NCI-H2196 (cell line): ENCODE results near the gene KCNT2.

ENCODE experiments used
- DNase-seq: peaks from one replicate; lab custom pipeline; 2025; ENCODE audit not compliant: unreplicated experiment; lab: John Stamatoyannopoulos, UW

Gene KCNT2

DNA sequence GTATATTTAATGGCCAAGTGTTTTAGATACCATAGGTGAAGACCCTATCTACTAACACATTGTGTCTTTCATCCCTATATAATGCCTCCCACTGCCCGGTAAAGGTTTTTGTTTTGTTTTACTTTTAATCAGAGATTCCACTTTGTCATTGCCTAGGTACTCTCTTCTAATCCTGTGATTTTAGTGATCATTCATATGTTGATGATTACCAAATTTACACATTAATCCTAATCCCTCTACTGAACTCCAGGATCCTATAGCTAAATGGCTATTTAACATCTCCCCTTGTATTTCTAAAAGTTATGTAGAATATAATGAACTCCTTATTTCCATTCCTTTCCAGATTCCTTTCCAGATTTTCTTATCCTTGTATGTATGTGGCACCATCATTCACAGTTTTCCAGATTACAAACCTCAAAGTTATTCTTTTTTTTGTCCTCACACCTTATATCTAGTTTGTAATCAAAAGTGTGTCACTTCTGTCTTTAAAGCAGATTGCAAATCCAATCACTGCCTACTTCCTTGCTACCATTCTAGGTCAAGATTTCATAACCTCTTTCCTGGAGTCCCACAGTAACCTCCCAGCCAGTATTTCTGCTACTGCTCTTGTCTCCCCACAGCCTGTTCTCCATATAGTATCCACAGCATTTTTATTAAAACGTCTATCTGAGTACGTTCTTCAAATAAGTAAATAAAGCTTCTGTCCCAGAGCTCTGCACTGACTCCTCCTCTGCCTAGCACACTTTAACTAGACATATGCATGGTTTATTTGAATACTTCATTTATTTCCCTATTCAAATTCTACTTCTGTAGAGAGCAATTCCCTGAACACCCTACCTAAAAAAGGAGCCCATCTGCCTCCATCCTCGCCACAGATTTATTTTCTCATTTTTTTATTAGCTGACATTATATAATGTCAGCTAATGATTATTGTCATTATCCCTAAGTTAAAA lies 157.8 kb downstream of the KCNT2 start:
- no peak for DNase-seq

DNA sequence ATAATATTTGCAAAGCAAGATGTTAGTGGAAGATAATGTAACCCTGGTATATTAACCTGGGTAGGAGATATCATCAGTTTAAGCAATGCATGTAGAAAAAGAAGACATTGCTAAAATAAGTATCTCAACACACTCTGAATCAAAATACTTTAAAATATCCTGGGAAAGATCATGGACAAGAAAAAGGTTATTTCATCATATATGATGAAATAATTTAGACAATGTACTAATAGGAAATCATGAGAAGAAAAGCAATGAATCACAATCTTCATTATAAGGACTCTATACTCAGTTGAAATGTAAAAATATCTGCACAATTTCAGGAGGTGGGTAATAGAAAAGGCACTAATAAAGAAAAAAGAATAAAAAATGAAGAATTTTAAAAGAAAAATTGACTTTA lies 158.8 kb downstream of the KCNT2 start:
- DNase-seq = no peak

DNA sequence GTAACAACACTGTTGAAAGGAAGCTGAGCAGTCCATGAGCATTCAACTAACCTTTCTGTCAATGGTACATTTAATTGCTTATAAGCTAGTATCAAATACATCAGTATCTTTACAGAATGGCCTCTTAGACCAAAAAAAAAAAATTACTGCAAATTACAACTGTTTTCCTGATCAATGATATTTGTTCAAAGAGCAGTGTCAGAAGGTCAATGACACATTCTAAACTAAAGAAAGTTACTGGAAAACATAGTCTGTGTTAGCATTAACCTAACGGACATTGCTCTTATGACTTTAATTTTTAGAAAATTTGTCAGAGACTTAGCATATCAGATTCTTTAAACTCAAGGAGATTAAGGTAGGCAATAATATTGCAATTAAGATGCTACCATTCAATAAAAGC lies 162.5 kb downstream of the KCNT2 start:
- DNase-seq = no peak

DNA sequence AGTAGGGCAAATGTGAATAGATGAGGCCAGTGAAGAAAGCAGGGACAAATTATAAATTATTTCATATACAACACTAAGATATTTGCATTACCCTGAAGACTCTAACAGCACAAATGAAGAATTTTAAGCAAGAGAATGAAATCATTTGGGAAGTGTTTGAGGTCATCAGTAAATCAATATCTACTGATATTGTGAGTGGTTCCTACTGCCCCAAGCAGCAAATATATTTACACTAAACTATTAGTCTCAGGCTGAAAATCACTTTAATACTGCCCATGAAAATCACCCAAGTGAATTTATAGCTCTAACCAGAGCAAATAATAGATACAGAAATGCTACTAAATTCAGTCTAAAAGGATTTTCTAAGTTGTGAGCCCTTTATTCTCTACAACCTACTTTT lies 163.6 kb downstream of the KCNT2 start:
- no peak for DNase-seq

DNA sequence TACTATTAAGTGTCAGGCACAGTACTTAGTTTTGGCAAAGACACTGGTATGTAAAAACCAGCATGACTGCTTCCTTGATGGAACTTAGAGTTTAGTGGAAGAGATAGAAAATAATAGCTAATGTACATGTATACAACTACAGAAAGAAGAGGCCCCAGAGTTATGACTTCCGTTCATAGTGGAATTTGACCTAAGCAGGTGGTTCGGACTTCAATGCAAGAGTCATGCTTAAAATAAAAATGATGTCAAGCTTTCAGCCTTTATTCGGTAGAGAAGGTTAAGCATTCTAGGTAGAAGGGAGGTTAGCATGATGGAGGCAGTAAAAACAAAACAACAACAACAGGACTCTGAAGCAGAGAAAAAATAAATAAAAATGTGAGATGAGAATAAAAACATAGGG lies 165.9 kb downstream of the KCNT2 start:
- DNase-seq = no peak

DNA sequence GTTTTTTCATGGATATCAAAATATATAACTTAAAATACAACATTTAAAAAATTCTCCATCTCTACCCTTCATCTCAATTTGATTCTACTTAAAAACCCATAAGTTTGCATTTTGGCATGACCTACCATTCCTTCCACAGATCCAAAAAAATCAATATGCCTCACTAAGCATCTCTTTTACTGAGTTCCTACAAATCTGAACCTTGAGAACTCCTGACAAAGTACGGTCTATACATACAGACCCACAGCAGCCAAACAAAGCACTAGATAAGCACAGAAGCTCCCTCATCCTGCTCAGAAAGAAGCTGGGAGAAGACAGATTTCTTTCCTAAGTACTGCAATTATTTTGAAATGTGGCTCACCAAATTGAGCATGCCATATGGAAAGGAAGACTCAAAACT lies 167.5 kb downstream of the KCNT2 start:
- DNase-seq = no peak

DNA sequence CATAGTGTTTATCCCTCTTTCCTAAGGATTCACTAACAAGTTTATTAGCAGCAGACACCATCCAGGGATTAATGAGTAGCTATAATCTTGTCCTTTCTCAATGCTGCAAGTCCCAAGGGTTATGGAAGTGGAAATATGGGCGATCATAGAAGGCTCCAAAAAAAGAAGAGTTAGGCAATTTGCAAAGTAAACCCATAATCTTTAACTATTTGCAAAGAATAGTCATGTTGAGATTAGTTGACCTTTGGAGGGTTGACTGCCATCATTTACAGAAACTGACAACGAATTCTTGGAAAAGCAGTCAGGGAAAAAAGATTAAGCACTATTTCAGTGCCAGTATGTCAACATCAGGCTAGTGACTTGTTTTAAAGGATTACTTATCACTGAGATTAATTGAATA lies 169.9 kb downstream of the KCNT2 start:
- DNase-seq = no peak

DNA sequence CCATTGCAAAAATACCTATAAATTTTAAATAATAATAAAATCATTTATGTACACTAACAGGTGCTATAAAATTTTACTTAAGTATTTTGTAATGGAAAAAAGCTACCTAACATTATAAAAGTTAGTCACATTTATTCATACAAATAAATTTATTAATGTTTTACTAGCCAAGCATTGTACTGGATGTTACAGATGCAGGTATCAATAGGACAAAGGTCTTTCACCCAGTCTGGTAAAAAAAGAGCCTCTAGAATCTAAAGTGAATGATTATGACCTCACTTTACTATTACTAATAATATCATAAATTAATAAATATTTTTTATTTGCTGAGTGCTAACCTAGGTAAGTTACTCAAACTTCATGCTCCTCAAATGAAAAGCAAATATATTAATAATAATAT lies 170.6 kb downstream of the KCNT2 start:
- DNase-seq = no peak

DNA sequence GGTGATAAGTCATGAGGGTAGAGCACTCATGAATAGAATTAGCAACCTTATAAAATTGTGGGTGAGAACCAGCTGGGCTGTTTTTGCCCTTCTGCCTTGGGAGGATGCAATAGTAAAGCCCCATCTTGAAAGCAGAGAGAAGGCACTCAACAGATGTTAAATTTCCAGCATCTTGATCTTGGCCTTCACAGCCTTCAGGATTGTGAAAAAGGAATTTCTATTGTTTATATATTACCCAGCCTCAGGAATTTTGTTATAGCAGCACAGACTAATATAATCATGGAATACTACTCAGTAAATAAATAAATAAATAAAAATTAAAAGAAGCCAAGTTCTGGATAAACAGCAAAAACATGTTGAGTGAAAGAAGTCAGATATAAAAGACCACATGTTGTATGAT lies 175.2 kb downstream of the KCNT2 start:
- DNase-seq = no peak

DNA sequence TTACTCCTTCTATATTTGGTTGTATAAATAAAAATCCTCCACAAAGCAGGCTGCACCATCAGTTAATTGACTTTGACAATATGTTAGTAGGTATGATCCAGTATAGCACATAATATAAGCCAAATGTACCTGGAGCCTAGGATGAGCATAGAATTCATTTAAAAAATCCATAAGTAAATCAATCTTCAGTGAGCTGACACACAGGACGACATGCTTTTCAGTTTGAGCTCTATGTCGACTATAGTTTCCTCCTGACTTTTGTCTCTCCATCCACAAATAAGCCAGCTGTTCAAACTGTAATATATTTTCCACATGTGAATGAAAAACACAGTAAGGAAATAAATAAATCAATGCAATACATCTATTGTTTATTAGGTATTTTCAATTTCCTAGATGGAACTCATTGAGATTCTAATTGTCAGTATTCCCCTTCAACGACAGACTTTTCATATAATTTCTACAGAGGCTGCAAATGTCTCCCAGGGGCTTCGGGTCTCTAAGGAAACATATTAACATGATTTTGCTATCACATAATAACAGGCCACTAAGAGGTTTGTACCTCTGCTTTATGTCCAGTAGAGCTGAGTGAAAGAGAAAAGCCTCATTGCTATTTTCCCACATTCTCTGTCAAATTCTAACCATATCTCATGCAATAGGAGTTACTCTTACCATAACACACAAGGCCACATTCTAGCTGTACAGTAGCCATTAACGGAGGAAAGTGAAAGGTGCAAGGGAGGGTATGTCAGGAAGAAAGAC lies 180.1 kb downstream of the KCNT2 start:
- DNase-seq = no peak

DNA sequence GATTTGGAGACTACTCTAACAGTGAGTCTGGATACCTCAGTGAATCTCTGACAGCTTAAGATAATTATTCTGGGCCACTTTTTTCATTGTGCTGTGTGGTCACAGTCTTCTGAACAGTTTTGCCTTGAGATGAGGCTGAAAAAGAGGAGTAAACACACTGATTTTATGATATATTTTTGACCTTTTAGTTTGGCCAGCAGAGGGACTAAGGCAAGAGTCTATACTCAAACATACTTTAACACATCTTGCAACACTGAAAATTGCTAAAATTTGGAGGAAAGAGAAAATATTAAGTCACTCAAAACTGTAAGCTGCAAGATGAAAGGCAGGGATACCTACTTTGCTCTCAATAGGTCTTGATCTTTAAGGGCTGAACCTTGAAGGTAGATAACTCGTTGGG lies 182.7 kb downstream of the KCNT2 start:
- no peak for DNase-seq

DNA sequence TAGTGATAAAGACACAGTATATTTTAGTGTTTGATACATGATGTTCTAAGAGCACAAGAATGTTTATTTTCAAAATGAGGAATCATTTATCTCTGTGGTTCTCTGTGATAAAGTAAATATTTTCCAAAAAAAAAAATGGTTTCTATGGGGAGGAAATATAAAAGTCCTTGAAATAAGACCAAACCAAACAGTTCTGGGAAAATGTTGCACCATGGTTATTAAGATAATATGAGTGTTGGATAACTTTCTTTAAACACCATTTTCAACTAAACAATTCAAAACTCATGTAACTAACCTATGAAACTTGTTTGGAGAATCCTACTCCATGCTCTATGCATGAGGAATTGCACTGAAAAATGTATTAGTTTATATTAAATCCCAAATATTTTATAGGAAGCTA lies 184.6 kb downstream of the KCNT2 start:
- no peak for DNase-seq

DNA sequence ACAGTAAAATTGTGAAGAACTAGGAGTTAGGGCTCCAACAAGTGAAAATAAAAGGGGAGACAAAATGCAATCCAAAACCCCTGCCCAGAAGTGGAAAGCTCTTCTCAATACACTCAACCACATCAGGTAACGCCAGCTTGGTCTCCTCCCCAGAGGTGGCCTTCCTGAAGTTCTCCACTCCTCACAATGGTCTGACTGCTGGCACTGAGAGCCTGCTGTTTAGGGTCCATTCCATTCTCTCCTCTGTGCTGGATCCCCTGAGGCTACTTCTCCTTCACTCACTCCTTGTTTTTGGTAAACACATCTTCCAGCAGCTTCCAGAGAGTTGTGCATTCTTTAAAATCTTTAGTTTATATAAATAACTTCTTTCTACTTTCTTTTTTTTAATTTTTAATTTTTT lies 189.5 kb downstream of the KCNT2 start:
- DNase-seq = no peak

DNA sequence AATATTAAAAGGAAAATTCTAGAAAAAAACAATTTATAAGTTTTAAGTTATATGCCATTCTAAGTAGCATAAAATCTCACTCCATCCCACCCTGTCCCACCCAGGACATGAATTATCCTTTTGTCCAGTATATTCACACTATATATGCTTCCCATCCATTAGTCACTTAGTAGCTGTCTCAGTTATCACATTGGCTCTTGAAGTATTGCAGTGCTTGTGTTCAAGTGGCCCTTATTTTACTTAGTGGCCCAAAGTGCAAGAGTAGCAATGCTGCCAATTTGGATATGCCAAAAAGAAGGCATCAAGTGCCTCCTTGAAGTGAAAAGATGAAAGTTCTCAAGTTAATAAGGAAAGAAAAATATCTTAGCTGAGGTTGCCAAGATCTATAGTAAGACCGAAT lies 192.3 kb downstream of the KCNT2 start:
- no peak for DNase-seq

DNA sequence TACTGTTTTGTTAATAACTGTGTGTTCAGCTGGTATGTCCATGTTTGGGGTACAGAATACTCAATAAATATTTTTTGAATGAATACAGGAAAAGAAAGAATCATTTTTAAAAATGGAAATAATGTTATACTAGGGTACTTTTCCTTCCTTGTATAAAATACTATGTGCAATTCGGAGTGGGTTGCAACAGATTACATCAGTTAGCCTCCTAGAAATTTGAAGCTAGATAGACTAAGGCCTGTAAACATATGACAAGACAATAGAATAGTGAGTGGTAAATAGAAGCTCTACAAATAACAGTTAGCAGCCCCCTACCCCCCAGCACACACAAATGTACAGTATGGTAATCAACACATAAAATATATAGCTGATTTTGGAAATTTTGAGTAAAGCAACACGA lies 195.9 kb downstream of the KCNT2 start:
- no peak for DNase-seq

DNA sequence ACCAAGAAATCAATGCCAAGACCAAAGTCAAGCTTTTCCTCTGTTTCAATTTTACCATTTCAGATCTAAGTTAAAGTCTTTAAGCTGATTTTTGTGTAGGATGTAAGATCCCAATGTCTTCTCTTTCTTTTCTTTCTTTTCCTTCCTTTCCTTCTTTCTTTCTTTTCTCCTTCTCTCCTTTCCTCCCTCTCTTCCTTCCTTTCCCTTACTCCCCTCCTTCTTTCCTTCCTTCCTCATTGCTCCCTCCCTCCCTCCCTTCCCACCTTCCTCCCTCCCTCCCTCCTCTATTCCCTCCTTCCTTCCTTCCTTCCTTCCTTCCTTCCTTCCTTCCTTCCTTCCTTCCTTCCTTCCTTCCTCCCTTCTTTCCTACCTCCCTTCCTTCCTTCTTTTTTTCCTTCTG lies 197.5 kb downstream of the KCNT2 start:
- no peak for DNase-seq

DNA sequence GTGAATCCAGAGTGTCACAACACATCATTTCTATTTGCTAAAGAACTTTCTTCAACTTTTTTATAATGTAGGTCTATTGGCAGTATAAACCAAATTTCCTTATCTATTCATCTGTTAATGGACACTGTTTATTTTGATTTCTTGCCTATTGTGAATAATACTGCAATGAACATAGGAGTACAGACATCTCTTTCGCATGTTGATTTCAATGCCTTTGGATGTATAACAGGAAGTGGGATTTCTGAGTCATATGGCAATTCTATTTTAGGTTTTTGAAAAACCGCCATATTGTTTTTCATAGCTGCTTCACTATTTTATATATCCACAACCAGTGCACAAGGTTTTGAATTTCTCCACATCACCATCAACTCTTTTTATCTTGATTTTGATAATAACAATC lies 198.7 kb downstream of the KCNT2 start:
- DNase-seq = no peak

DNA sequence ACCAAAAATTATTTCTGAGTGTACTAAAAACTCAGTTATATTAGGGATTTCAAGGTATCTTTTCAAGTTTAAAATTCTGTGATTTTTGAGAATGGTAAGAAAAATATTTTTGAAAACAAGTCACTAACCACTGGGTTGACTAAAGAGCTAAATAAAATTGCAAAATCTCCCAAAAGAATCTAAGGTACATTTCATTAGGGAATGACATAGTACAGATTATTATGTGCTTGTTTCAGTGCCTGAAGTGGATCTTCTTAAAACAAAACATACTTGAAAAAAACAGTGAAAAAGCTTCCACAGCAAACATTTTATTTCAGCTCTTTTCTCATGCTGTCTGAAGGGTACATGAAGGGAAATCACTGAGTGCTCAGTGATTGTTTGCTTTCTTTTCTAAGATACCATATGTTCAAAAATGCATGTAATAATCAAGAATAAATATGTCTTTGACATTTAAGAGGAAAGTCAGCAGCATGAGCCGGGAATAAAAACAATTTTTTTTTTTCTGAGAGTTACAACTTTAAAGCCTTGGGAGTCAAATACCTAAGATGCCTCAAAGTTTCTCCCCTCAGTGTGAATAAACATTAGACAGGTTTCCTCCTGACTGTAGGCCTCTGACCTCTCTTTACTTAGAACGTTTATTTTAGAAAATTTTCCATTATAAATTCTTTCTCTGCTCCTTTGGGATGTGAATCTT lies 200.7 kb downstream of the KCNT2 start:
- no peak for DNase-seq

DNA sequence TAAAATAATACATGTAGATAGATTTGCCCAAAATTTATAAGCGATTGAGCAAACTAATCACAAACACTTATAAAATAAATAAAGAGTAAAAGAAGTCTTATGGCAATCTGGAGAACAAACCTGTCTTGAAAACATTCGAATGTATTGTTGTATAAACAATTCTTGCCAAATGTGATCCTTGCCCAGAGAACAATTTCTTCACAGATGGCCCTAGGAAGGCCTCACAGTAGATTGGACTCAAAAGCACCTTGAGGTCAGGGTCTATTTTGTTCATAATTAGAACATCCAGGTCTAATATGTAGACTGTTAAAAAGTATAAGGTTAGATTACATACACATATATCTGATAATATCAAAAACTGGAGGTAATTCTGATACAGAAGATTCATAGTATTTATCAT lies 202.4 kb downstream of the KCNT2 start:
- no peak for DNase-seq

DNA sequence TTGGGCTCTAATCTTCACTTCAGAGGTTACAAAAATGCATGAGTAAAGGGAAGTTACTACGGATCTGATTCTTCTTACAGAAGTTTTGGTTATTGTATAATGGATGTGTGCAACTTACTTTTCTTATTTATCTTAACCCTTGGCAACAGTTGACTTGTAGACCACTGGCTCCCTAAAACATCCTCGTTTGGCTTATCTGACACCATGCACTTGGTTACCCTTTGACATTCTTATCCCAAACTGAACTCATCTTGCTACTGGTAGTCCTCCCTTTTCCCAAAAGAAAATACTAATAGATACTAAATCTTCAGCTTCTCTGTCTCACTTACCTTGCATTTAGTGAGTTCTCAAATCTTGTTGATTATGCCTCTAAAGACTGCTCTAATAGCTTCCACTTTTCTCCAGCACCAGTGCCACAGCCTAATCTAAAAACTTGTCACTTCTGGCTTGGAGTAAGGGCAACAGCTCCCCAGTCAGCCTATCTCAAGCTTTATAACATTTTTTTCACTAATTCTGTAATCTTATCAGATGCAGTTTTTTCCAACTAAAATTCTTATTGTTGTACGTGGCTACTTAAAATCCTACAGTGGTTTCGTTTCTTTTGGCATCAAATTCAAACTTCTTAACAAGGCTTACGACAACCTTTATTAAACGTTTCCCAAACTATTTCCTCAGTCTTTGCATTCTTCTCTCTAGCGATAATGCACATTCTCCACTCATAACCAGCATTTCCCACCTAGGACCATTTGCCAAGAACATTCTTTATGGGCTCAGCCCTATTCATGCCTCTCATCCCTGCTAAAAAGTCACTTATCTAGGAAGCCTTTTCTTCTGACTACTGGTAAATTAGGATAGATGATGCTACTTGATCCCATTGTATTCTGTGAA lies 204.2 kb downstream of the KCNT2 start:
- no peak for DNase-seq

DNA sequence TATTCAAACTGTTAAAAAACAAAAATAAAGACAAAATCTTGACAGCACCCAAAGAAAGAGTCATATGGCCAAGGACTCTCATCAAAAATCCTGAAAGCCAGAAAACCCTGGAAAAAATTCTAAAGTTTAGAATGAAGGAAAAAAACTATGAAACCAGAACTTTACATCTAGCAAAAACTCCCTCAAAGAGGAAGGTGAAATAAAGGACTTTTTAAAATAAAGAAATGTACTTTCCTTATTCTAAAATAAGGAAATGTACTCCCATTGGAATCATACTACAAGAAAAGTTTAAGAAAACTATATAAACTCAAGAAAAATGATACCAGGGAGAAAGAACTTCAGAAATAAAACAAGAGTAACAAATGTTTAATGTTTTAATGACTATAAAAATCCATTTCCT lies 206.3 kb downstream of the KCNT2 start:
- DNase-seq = no peak
